Cerebellar cortex (tissue), 1 donor: Measurements from ENCODE around the gene OR51B6.
A peak's percentile ranks its signal among the peaks of the same experiment; 100 is the strongest.
"Not testable (repeated sequence)": the region's sequence is repeated elsewhere in the genome, so short reads cannot be mapped to it uniquely, and the experiment has no call there.

Source experiments
- DNase-seq: peaks from one replicate; pipeline ENCODE4 v3.0.0-alpha.2; 2015; ENCODE audit warnings: low spot score

Gene OR51B6

DNA sequence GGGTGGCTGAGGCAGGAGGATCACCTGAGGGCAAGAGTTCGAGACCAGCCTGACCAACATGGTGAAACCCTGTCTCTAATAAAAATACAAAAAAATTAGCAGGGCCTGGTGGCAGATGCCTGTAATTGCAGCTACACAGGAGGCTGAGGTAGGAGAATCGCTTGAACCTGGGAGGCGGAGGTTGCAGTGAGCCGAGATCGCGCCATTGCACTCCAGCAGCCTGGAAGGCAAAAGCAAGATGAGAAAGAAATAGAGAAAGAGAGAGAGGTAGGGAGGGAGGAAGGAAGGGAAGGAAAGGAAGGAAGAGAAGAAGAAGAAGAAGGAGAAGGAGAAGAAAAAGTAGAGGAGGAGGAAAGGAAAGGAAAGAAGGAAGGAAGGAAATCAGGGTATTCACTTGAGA is 15.1 kb downstream of the OR51B6 start:
- not testable (repeated sequence) for DNase-seq

GRCh38 chr11:5366856-5367255 is 15.5 kb downstream of the OR51B6 start:
- no peak for DNase-seq

- no peak for DNase-seq
Observed at GRCh38 chr11:5367448-5368074, 16.3 kb downstream of the OR51B6 start.

GRCh38 chr11:5368502-5369043 is 17.3 kb downstream of the OR51B6 start:
- no peak for DNase-seq

GRCh38 chr11:5369789-5370188 is 18.5 kb downstream of the OR51B6 start:
- DNase-seq, result peak; percentile 73

DNA sequence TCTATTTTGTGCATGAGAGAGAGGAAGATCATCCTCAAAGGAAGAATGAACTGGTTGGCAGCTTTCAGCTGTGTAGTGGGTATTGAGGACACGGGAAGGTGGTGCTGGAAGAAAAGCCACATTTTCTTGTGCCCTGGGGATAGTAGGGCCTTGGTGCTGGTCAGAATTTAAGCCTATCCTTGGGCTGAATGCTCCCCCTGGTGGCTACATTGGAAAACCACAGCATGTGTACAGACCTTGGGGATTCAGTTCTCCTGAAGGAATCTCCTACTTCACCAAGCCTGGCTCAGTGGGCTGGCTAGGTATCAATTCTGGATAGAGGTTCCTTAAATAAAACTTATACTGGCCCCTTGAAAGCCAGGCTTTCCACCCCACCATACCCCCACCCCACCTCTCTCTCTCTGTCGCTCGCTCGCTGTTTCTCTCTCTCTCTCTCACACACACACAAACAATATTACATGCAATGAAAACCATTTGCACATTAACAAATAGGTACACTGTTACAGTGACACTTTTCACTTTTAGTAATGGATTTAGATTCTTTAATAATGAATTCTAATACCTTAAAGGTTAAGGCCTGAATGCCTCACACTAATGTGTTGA is 29.5 kb downstream of the OR51B6 start:
- DNase-seq, result peak; percentile 54

GRCh38 chr11:5383576-5383975 is 32.3 kb downstream of the OR51B6 start, which contains the start of gene OR51M1:
Gene OR51M1, plus strand, starts transcription at chr11:5383812. Its CDS starts 5,587 bp downstream, at chr11:5389399.
- no peak for DNase-seq

DNA sequence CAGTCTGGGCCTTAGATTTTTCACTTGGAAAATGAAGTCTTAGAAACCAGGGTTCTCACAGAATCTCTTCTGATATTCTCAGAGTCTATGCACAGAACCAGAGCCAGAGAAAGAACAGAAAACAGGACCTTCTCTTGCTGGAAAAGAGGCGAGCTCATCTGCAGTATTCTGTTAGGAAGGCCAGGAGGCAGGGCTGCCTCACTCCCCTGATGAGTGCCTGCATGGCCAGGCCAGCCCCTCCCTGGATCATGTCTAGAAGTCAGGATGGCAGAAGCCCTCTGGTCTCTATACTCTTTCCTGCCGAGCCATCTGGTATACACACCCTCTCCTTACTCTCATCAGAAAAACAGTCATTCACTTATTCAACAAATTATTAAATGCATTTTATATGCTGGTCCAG is 33.0 kb downstream of the OR51B6 start:
- DNase-seq, result no peak

GRCh38 chr11:5390210-5390609 is 38.9 kb downstream of the OR51B6 start:
- no peak for DNase-seq

DNA sequence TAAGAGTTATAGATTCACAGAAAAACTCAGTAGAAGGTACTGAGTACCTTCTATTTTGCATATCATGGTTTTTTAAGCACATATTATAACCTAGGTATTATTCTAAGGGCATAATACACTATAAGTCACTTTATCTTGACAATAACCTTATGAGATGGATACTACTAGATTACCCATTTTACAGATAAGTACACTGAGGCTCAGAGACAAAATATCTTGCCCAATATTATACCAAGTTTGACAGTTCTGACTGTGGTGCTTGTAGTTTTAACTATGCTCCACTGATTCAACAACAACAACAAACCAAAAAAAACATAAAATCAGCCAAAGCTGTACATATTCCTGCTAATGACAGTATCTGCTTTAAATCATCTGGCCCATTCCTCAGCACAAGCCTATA is 42.8 kb downstream of the OR51B6 start:
- no peak for DNase-seq

- DNase-seq, result no peak
Observed at GRCh38 chr11:5398936-5399335, 47.6 kb downstream of the OR51B6 start.
